SK-N-SH treated with all-trans-retinoic acid at 6 μM for 48 hours (cell line): ENCODE data around the gene SIRT7.

ENCODE experiments used
- ATAC-seq: fragments of 200-7000 bp; cut with Tn5 transposase; 3 replicates; pipeline ENCODE4 v1.9.1; 2020; ENCODE audit warnings: mild to moderate bottlenecking, moderate library complexity
- BACH2 ChIP-seq: fragments of 250-450 bp; sonication (Bioruptor Pico); IDR thresholded peaks from 2 replicates; pipeline ENCODE4 v1.9.0; 2021; ENCODE audit warnings: mild to moderate bottlenecking, borderline replicate concordance
- CSDC2 ChIP-seq: fragments of 250-450 bp; sonication (Bioruptor Pico); IDR thresholded peaks from 2 replicates; pipeline ENCODE4 v1.5.0; 2020; ENCODE audit warnings: mild to moderate bottlenecking, moderate library complexity
- ESRRG ChIP-seq: fragments of 250-450 bp; sonication (Bioruptor Pico); IDR thresholded peaks from 2 replicates; pipeline ENCODE4 v1.6.1; 2021; ENCODE audit warnings: mild to moderate bottlenecking
- GLIS3 ChIP-seq: fragments of 250-450 bp; sonication (Bioruptor Pico); IDR thresholded peaks from 2 replicates; pipeline ENCODE4 v1.5.0; 2020; ENCODE audit warnings: mild to moderate bottlenecking, moderate library complexity
- ISL1 ChIP-seq: fragments of 250-450 bp; sonication (Bioruptor Pico); IDR thresholded peaks from 2 replicates; pipeline ENCODE4 v2.1.2; 2022; ENCODE audit warnings: mild to moderate bottlenecking, moderate library complexity
- OSR1 ChIP-seq: fragments of 250-450 bp; sonication (Bioruptor Pico); IDR thresholded peaks from 2 replicates; pipeline ENCODE4 v1.8.0; 2022; ENCODE audit warnings: moderate library complexity, mild to moderate bottlenecking, inconsistent platforms
- PATZ1 ChIP-seq: fragments of 250-450 bp; sonication (Bioruptor Pico); IDR thresholded peaks from 2 replicates; pipeline ENCODE4 v1.8.0; 2020; ENCODE audit warnings: mild to moderate bottlenecking, moderate library complexity, borderline replicate concordance
- POU6F1 ChIP-seq: fragments of 250-450 bp; sonication (Bioruptor Pico); IDR thresholded peaks from 2 replicates; pipeline ENCODE4 v1.8.0; 2021; ENCODE audit warnings: low read depth, mild to moderate bottlenecking, moderate library complexity, borderline replicate concordance
- PPARA ChIP-seq: fragments of 250-450 bp; sonication (Bioruptor Pico); IDR thresholded peaks from 2 replicates; pipeline ENCODE4 v1.5.0; 2020; ENCODE audit warnings: mild to moderate bottlenecking, borderline replicate concordance
- RARB ChIP-seq: fragments of 250-450 bp; sonication (Bioruptor Pico); IDR thresholded peaks from 2 replicates; pipeline ENCODE4 v1.8.0; 2021; ENCODE audit warnings: mild to moderate bottlenecking, moderate library complexity
- TOX ChIP-seq: fragments of 250-450 bp; sonication (Bioruptor Pico); IDR thresholded peaks from 2 replicates; pipeline ENCODE4 v1.8.0; 2021; ENCODE audit warnings: mild to moderate bottlenecking, moderate library complexity, borderline replicate concordance
- TSHZ2 ChIP-seq: fragments of 250-450 bp; sonication (Bioruptor Pico); IDR thresholded peaks from 2 replicates; pipeline ENCODE4 v1.5.0; 2020; ENCODE audit warnings: mild to moderate bottlenecking, moderate library complexity
- ZC3H10 ChIP-seq: fragments of 250-450 bp; sonication (Bioruptor Pico); IDR thresholded peaks from 2 replicates; pipeline ENCODE4 v1.5.1; 2021; ENCODE audit warnings: mild to moderate bottlenecking, moderate library complexity
- ZFP30 ChIP-seq: fragments of 450-650 bp; formaldehyde crosslinking; IDR thresholded peaks from 2 replicates; pipeline ENCODE4 v1.5.0; 2022; ENCODE audit warnings: mild to moderate bottlenecking, moderate library complexity
- ZNF565 ChIP-seq: fragments of 450-650 bp; formaldehyde crosslinking; conservative IDR thresholded peaks from 2 replicates; pipeline ENCODE4 v1.5.0; 2020; ENCODE audit warnings: low read depth, mild to moderate bottlenecking, moderate library complexity
- ZNF8 ChIP-seq: fragments of 450-650 bp; formaldehyde crosslinking; IDR thresholded peaks from 2 replicates; pipeline ENCODE4 v1.5.0; 2020; ENCODE audit warnings: mild to moderate bottlenecking, moderate library complexity
- TF ChIP-seq, protein P1 (sequence below): fragments of 250-450 bp; sonication (Bioruptor Pico); IDR thresholded peaks from 2 replicates; pipeline ENCODE4 v1.5.1; 2020; ENCODE audit warnings: low read depth, mild to moderate bottlenecking, moderate library complexity
- TF ChIP-seq, protein P2 (sequence below): fragments of 250-450 bp; sonication (Bioruptor Pico); IDR thresholded peaks from 2 replicates; pipeline ENCODE4 v1.5.1; 2021; ENCODE audit warnings: mild to moderate bottlenecking, moderate library complexity

Gene SIRT7

GRCh38 chr17:81905993-81906392 is 12.0 kb downstream of the SIRT7 start:
- TF ChIP-seq ESRRG (no peak), GLIS3 (no peak), RARB (no peak), OSR1 (CRISPR knock-in tag) (no peak)
- no peak for ATAC-seq

GRCh38 chr17:81905424-81905875 is 12.5 kb downstream of the SIRT7 start:
- ATAC-seq: no peak
- TF ChIP-seq ZNF8 (CRISPR knock-in tag): no peak
- TF ChIP-seq RARB: no peak
- no peak for TF ChIP-seq TSHZ2 (CRISPR knock-in tag)
- TF ChIP-seq PPARA (CRISPR knock-in tag): no peak

- TF ChIP-seq PATZ1 (CRISPR knock-in tag) (no peak), ZFP30 (CRISPR knock-in tag) (no peak), OSR1 (CRISPR knock-in tag) (no peak), ZNF8 (CRISPR knock-in tag) (no peak), CSDC2 (CRISPR knock-in tag) (no peak), BACH2 (CRISPR knock-in tag) (no peak), TSHZ2 (CRISPR knock-in tag) (no peak), TOX (CRISPR knock-in tag) (no peak), ESRRG (no peak), ISL1 (no peak), RARB (no peak), ZNF565 (CRISPR knock-in tag) (no peak), ZC3H10 (no peak), PPARA (CRISPR knock-in tag) (no peak), POU6F1 (CRISPR knock-in tag) (no peak)
- TF ChIP-seq, protein P1, sequence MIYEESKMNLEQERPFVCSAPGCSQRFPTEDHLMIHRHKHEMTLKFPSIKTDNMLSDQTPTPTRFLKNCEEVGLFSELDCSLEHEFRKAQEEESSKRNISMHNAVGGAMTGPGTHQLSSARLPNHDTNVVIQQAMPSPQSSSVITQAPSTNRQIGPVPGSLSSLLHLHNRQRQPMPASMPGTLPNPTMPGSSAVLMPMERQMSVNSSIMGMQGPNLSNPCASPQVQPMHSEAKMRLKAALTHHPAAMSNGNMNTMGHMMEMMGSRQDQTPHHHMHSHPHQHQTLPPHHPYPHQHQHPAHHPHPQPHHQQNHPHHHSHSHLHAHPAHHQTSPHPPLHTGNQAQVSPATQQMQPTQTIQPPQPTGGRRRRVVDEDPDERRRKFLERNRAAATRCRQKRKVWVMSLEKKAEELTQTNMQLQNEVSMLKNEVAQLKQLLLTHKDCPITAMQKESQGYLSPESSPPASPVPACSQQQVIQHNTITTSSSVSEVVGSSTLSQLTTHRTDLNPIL (CRISPR knock-in tag): no peak
- TF ChIP-seq, protein P2, sequence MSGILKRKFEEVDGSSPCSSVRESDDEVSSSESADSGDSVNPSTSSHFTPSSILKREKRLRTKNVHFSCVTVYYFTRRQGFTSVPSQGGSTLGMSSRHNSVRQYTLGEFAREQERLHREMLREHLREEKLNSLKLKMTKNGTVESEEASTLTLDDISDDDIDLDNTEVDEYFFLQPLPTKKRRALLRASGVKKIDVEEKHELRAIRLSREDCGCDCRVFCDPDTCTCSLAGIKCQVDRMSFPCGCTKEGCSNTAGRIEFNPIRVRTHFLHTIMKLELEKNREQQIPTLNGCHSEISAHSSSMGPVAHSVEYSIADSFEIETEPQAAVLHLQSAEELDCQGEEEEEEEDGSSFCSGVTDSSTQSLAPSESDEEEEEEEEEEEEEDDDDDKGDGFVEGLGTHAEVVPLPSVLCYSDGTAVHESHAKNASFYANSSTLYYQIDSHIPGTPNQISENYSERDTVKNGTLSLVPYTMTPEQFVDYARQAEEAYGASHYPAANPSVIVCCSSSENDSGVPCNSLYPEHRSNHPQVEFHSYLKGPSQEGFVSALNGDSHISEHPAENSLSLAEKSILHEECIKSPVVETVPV: no peak
- no peak for ATAC-seq
Measured at GRCh38 chr17:81904600-81905423, 13.2 kb downstream of the SIRT7 start.
